Measurements from ENCODE around the gene DEAF1. TPM values are rescaled to one million over a fixed set of nuclear protein-coding genes. Genes with fewer than 3 reads are reported as not detected.
"Not testable (repeated sequence)": the region's sequence is repeated elsewhere in the genome, so short reads cannot be mapped to it uniquely, and the experiment has no call there.

The DEAF1 gene
- total RNA-seq, 1 donor from 2014 or later: 21.3 TPM

- no peak for DNase-seq (ENCODE audit: low spot score)
- intact Hi-C loops (cut with DNase I): no loop called here
Observed at GRCh38 chr11:655036-655726, 39.8 kb downstream of the DEAF1 start.

GRCh38 chr11:654444-654843, 40.6 kb downstream of the DEAF1 start:
- DNase-seq (ENCODE audit: low spot score); intact Hi-C loops (cut with DNase I): not testable (repeated sequence)

GRCh38 chr11:653837-654236, 41.2 kb downstream of the DEAF1 start:
- intact Hi-C loops (cut with DNase I): no loop called here
- no peak for DNase-seq (ENCODE audit: low spot score)

- not testable (repeated sequence) for DNase-seq (ENCODE audit: low spot score)
Observed at GRCh38 chr11:653136-653535, 41.9 kb downstream of the DEAF1 start.

GRCh38 chr11:650482-650881, 44.5 kb downstream of the DEAF1 start:
- intact Hi-C loops (cut with DNase I): no loop called here
- DNase-seq (ENCODE audit: low spot score): no peak

More at GRCh38 chr11:653136-653535, 41.9 kb downstream of the DEAF1 start:
- intact Hi-C loops (cut with DNase I): not testable (repeated sequence)

GRCh38 chr11:647672-648158, 47.3 kb downstream of the DEAF1 start:
- intact Hi-C loops (cut with DNase I): not testable (repeated sequence)

GRCh38 chr11:646214-646613, 48.8 kb downstream of the DEAF1 start:
- intact Hi-C loops (cut with DNase I): no loop called here
- DNase-seq (ENCODE audit: low spot score): no peak

More at GRCh38 chr11:647672-648158, 47.3 kb downstream of the DEAF1 start:
- not testable (repeated sequence) for DNase-seq (ENCODE audit: low spot score)

GRCh38 chr11:645536-645935, 49.5 kb downstream of the DEAF1 start:
- DNase-seq (ENCODE audit: low spot score): no peak
- intact Hi-C loops (cut with DNase I): no loop called here

GRCh38 chr11:643849-644738, 50.9 kb downstream of the DEAF1 start:
- no peak for DNase-seq (ENCODE audit: low spot score)
- intact Hi-C loops (cut with DNase I): no loop called here

GRCh38 chr11:643366-643765, 51.7 kb downstream of the DEAF1 start:
- DNase-seq (ENCODE audit: low spot score): no peak
- intact Hi-C loops (cut with DNase I): no loop called here

- intact Hi-C loops (cut with DNase I): no loop called here
- no peak for DNase-seq (ENCODE audit: low spot score)
Observed at GRCh38 chr11:641806-642370, 53.1 kb downstream of the DEAF1 start.

- intact Hi-C loops (cut with DNase I): no loop called here
- no peak for DNase-seq (ENCODE audit: low spot score)
Observed at GRCh38 chr11:640021-640706, 54.9 kb downstream of the DEAF1 start.

GRCh38 chr11:639332-639955, 55.6 kb downstream of the DEAF1 start:
- DNase-seq (ENCODE audit: low spot score): no peak
- intact Hi-C loops (cut with DNase I): no loop called here

- DNase-seq (ENCODE audit: low spot score): no peak
- intact Hi-C loops (cut with DNase I): no loop called here
Observed at GRCh38 chr11:638631-639331, 56.2 kb downstream of the DEAF1 start.

GRCh38 chr11:637593-638521, 57.2 kb downstream of the DEAF1 start:
- DNase-seq (ENCODE audit: low spot score): no peak
- intact Hi-C loops (cut with DNase I): no loop called here

- no peak for DNase-seq (ENCODE audit: low spot score)
Observed at GRCh38 chr11:637333-637592, 57.8 kb downstream of the DEAF1 start.

GRCh38 chr11:636511-637332, 58.3 kb downstream of the DEAF1 start, which contains the start of gene DRD4:
Gene DRD4 (plus strand): TSS chr11:637269. CDS start chr11:637305, 36 bp downstream.
- no peak for DNase-seq (ENCODE audit: low spot score)
- intact Hi-C loops (cut with DNase I): no loop called here

More at GRCh38 chr11:637333-637592, 57.8 kb downstream of the DEAF1 start:
- intact Hi-C loops (cut with DNase I): no loop called here
